Measurements from ENCODE around the gene STARD3NL. TPM values are rescaled to one million over a fixed set of nuclear protein-coding genes. Genes with fewer than 3 reads are reported as not detected.

Gene STARD3NL
- total and polyA plus RNA-seq, 2 of the 13 experiments (the other 11 are each of a cell fraction or from before 2014, with no cell fraction given) = 37.3 to 42.3 TPM

DNA sequence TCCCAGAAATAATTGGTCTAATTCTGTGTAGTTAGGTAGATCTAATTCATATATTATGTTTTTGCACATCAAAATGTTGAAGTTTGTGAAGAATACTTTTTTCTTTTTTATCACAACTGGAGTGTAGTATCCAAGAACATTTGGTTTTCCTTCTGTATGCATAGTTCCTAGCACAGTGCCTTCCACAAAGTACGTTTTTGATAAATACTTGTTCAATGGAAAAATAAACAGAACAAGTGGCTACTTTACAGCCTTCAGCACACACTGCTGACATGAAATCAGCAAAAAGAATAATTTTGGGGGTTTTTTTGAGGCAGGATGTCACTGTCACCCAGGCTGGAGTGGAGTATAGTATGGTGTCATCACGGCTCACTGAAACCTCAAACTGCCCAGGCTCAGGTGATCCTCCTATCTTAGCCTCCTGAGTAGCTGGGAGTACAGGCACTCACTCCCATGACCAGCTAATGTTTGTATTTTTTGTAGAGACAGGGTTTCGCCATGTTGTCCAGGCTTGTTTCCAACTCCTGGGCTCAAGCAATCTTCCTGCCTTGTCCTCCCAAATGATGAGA, 67.4 kb downstream of the STARD3NL start:
- Histone ChIP-seq H3K9ac (ENCODE audit: insufficient read depth, low read depth, low read length) (no peak overlapping the region), H3K36me3 (replicated peaks in 1 of 2; ENCODE audit: control insufficient read depth in 1 of 2, insufficient read depth in 2 of 2, low read length in 2 of 2) (no peaks in the 10 kb centered on the region), H2AFZ (ENCODE audit: low read length) (no peak overlapping the region), H3K27ac (ENCODE audit: extremely low read length, insufficient read depth, low read length) (no peak overlapping the region), H3K79me2 (ENCODE audit: insufficient read depth, low read length) (no peaks in the 10 kb centered on the region), H3K4me1 (ENCODE audit: insufficient read depth, low read length) (no peaks in the 10 kb centered on the region), H3K4me2 (ENCODE audit: low read depth, low read length) (no peak overlapping the region), H3K27me3 (ENCODE audit: control insufficient read depth in 1 of 2, insufficient read depth in 2 of 2, low read length in 2 of 2) (peaks cover 1 to 7% of the 10 kb centered on the region in 2 experiments; a peak in 2 of 5 replicates), H3K9me3 (ENCODE audit: low read length) (no peaks in the 10 kb centered on the region), H3K4me3 (replicated peaks in 1 of 3; ENCODE audit: insufficient read depth in 1 of 3, low read depth in 2 of 3, low read length in 3 of 3) (no peak overlapping the region), H4K20me1 (ENCODE audit: insufficient read depth, low read length) (no peaks in the 10 kb centered on the region)
- CTCF ChIA-PET (ENCODE audit: low intra/inter-chr PET ratio, low total read pairs) = no interaction called here
- ATAC-seq (no peak), FAIRE-seq (no peak), DNase-seq (ENCODE audit: low spot score) (no peak)
- no TSS peak for BruUV-seq (replicated peaks)
- in situ Hi-C loops (cut with HindIII; ENCODE audit: extremely low pct_ligation_motif_present, low pct_unique_long_range_greater_than_20kb) (no loop called here), intact Hi-C loops (cut with micrococcal nuclease; ENCODE audit: unreplicated experiment) (no loop called here)
- WGBS (ENCODE audit: low lambda C conversion rate) = 5% methylated on average over 3 of the region's 3 CpGs
- POLR2A ChIA-PET = no interaction called here
- TF ChIP-seq HNRNPUL1 (IDR thresholded peaks at IDR 0.05; ENCODE audit: low read depth, low read length) = no peak
- TF ChIP-seq, protein P1, sequence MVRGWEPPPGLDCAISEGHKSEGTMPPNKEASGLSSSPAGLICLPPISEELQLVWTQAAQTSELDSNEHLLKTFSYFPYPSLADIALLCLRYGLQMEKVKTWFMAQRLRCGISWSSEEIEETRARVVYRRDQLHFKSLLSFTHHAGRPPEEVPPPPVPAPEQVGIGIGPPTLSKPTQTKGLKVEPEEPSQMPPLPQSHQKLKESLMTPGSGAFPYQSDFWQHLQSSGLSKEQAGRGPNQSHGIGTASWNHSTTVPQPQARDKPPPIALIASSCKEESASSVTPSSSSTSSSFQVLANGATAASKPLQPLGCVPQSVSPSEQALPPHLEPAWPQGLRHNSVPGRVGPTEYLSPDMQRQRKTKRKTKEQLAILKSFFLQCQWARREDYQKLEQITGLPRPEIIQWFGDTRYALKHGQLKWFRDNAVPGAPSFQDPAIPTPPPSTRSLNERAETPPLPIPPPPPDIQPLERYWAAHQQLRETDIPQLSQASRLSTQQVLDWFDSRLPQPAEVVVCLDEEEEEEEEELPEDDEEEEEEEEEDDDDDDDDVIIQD (CRISPR knock-in tag; IDR thresholded peaks at IDR 0.05; ENCODE audit: low read depth) = no peak
- TF ChIP-seq, protein P2, sequence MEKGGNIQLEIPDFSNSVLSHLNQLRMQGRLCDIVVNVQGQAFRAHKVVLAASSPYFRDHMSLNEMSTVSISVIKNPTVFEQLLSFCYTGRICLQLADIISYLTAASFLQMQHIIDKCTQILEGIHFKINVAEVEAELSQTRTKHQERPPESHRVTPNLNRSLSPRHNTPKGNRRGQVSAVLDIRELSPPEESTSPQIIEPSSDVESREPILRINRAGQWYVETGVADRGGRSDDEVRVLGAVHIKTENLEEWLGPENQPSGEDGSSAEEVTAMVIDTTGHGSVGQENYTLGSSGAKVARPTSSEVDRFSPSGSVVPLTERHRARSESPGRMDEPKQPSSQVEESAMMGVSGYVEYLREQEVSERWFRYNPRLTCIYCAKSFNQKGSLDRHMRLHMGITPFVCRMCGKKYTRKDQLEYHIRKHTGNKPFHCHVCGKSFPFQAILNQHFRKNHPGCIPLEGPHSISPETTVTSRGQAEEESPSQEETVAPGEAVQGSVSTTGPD (CRISPR knock-in tag; IDR thresholded peaks at IDR 0.05) = no peak
- no peak for TF ChIP-seq NFRKB (IDR thresholded peaks at IDR 0.05)
- no peak for TF ChIP-seq MYC (CRISPR knock-in tag; IDR thresholded peaks at IDR 0.05; ENCODE audit: borderline replicate concordance)
- TF ChIP-seq SP4 (CRISPR knock-in tag; IDR thresholded peaks at IDR 0.05) = no peak
- TF ChIP-seq, protein P3, sequence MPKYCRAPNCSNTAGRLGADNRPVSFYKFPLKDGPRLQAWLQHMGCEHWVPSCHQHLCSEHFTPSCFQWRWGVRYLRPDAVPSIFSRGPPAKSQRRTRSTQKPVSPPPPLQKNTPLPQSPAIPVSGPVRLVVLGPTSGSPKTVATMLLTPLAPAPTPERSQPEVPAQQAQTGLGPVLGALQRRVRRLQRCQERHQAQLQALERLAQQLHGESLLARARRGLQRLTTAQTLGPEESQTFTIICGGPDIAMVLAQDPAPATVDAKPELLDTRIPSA (CRISPR knock-in tag; IDR thresholded peaks at IDR 0.05; ENCODE audit: borderline replicate concordance) = no peak
- TF ChIP-seq ZNF224 (CRISPR knock-in tag; IDR thresholded peaks at IDR 0.05) = no peak
- TF ChIP-seq ZNF570 (CRISPR knock-in tag; IDR thresholded peaks at IDR 0.05; ENCODE audit: borderline replicate concordance) = no peak
- TF ChIP-seq ZNF883 (CRISPR knock-in tag; IDR thresholded peaks at IDR 0.05; ENCODE audit: not compliant biosample characterization) = no peak
- TF ChIP-seq ZNF879 (CRISPR knock-in tag; IDR thresholded peaks at IDR 0.05) = no peak
- no peak for TF ChIP-seq RXRB (CRISPR knock-in tag; IDR thresholded peaks at IDR 0.05; ENCODE audit: borderline replicate concordance)
- no peak for TF ChIP-seq HOXD1 (CRISPR knock-in tag; IDR thresholded peaks at IDR 0.05)
- TF ChIP-seq, protein P4, sequence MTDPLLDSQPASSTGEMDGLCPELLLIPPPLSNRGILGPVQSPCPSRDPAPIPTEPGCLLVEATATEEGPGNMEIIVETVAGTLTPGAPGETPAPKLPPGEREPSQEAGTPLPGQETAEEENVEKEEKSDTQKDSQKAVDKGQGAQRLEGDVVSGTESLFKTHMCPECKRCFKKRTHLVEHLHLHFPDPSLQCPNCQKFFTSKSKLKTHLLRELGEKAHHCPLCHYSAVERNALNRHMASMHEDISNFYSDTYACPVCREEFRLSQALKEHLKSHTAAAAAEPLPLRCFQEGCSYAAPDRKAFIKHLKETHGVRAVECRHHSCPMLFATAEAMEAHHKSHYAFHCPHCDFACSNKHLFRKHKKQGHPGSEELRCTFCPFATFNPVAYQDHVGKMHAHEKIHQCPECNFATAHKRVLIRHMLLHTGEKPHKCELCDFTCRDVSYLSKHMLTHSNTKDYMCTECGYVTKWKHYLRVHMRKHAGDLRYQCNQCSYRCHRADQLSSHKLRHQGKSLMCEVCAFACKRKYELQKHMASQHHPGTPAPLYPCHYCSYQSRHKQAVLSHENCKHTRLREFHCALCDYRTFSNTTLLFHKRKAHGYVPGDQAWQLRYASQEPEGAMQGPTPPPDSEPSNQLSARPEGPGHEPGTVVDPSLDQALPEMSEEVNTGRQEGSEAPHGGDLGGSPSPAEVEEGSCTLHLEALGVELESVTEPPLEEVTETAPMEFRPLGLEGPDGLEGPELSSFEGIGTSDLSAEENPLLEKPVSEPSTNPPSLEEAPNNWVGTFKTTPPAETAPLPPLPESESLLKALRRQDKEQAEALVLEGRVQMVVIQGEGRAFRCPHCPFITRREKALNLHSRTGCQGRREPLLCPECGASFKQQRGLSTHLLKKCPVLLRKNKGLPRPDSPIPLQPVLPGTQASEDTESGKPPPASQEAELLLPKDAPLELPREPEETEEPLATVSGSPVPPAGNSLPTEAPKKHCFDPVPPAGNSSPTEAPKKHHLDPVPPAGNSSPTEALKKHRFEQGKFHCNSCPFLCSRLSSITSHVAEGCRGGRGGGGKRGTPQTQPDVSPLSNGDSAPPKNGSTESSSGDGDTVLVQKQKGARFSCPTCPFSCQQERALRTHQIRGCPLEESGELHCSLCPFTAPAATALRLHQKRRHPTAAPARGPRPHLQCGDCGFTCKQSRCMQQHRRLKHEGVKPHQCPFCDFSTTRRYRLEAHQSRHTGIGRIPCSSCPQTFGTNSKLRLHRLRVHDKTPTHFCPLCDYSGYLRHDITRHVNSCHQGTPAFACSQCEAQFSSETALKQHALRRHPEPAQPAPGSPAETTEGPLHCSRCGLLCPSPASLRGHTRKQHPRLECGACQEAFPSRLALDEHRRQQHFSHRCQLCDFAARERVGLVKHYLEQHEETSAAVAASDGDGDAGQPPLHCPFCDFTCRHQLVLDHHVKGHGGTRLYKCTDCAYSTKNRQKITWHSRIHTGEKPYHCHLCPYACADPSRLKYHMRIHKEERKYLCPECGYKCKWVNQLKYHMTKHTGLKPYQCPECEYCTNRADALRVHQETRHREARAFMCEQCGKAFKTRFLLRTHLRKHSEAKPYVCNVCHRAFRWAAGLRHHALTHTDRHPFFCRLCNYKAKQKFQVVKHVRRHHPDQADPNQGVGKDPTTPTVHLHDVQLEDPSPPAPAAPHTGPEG (CRISPR knock-in tag; IDR thresholded peaks at IDR 0.05) = no peak
- no peak for TF ChIP-seq ARNT2 (CRISPR knock-in tag; IDR thresholded peaks at IDR 0.05; ENCODE audit: low read depth)
- no peak for TF ChIP-seq ZFP41 (CRISPR knock-in tag; IDR thresholded peaks at IDR 0.05; ENCODE audit: borderline replicate concordance)
- no peak for TF ChIP-seq RXRA (CRISPR knock-in tag; IDR thresholded peaks at IDR 0.05)
